HepG2 (cell line): ENCODE results near the gene ACOT13. TPM values are rescaled to one million over a fixed set of nuclear protein-coding genes. Genes with fewer than 3 reads are reported as not detected.

Experiments
- ATM ChIP-seq: fragments of 450-650 bp; IDR thresholded peaks from 2 replicates; pipeline ENCODE4 v1.7.1; 2017; ENCODE audit warnings: mild to moderate bottlenecking, borderline replicate concordance
- BCL6 ChIP-seq: IDR thresholded peaks from 2 replicates; pipeline ENCODE4 v1.6.1; 2016; ENCODE audit warnings: missing genetic modification reagents, missing compliant biosample characterization
- CBX5 ChIP-seq: sonication (generic); formaldehyde crosslinking; IDR thresholded peaks from 2 replicates; pipeline ENCODE4 v1.4.0; 2020; ENCODE audit warnings: missing genetic modification reagents, borderline replicate concordance
- CHD4 ChIP-seq: fragments of 200-600 bp; sonication (generic); IDR thresholded peaks from 2 replicates; pipeline ENCODE4 v1.7.0; 2017; ENCODE audit warnings: mild to moderate bottlenecking, low read length, borderline replicate concordance
- CREM ChIP-seq, 2 experiments: sonication (generic) in 1 of 2; formaldehyde crosslinking in 1 of 2; IDR thresholded peaks; 2 replicates each; pipeline versions ENCODE4 v1.4.0 to v1.6.1; 2016 to 2020; ENCODE audit warnings: antibody characterized with exemption in 1 of 2, mild to moderate bottlenecking in 1 of 2, missing genetic modification reagents in 1 of 2
- FOSL2 ChIP-seq: sonication (generic); formaldehyde crosslinking; IDR thresholded peaks from 2 replicates; pipeline ENCODE4 v1.4.0; 2020; ENCODE audit warnings: missing genetic modification reagents
- HNF4A ChIP-seq: sonication (generic); formaldehyde crosslinking; IDR thresholded peaks from 2 replicates; pipeline ENCODE4 v1.4.0; 2020; ENCODE audit warnings: missing genetic modification reagents
- HNF4G ChIP-seq, 2 experiments: sonication (generic) in 1 of 2; formaldehyde crosslinking in 1 of 2; IDR thresholded peaks; 2 replicates each; pipeline versions ENCODE4 v1.4.0 to v1.6.1; 2011 to 2020; ENCODE audit warnings: borderline replicate concordance in 2 of 2, low read depth in 2 of 2, mild to moderate bottlenecking in 2 of 2, low read length in 1 of 2, missing genetic modification reagents in 1 of 2, moderate library complexity in 1 of 2
- HNRNPL ChIP-seq: fragments of 200-400 bp; formaldehyde crosslinking; IDR thresholded peaks from 2 replicates; pipeline ENCODE4 v1.6.1; 2017; ENCODE audit warnings: mild to moderate bottlenecking, low read depth, low read length
- KDM2A ChIP-seq: sonication (generic); formaldehyde crosslinking; IDR thresholded peaks from 2 replicates; pipeline ENCODE4 v1.4.0; 2020; ENCODE audit warnings: low read depth, missing genetic modification reagents, borderline replicate concordance
- LBX2 ChIP-seq: sonication (generic); formaldehyde crosslinking; IDR thresholded peaks from 2 replicates; pipeline ENCODE4 v1.5.0; 2020; ENCODE audit warnings: missing genetic modification reagents, mild to moderate bottlenecking, borderline replicate concordance
- NFKBIZ ChIP-seq: IDR thresholded peaks from 2 replicates; pipeline ENCODE4 v1.6.1; 2018; ENCODE audit warnings: missing genetic modification reagents, missing compliant biosample characterization
- PCBP2 ChIP-seq: fragments of 200-400 bp; formaldehyde crosslinking; optimal IDR thresholded peaks from 2 replicates; pipeline ENCODE3; 2018; ENCODE audit warnings: low read length, low read depth; ENCODE audit not compliant: poor library complexity, severe bottlenecking
- PHF20 ChIP-seq: sonication (generic); formaldehyde crosslinking; IDR thresholded peaks from 2 replicates; pipeline ENCODE4 v1.5.0; 2020; ENCODE audit warnings: mild to moderate bottlenecking, missing genetic modification reagents
- PLRG1 ChIP-seq: fragments of 450-650 bp; conservative IDR thresholded peaks from 2 replicates; pipeline ENCODE4 v1.6.1; 2016
- SALL2 ChIP-seq: sonication (generic); formaldehyde crosslinking; IDR thresholded peaks from 2 replicates; pipeline ENCODE4 v1.8.1; 2023; ENCODE audit warnings: mild to moderate bottlenecking, missing genetic modification reagents, inconsistent platforms
- THAP11 ChIP-seq: IDR thresholded peaks from 2 replicates; pipeline ENCODE4 v1.6.1; 2016; ENCODE audit warnings: missing biosample characterization, missing genetic modification reagents
- XRCC5 ChIP-seq: fragments of 200-400 bp; formaldehyde crosslinking; optimal IDR thresholded peaks from 2 replicates; pipeline ENCODE3; 2017; ENCODE audit warnings: mild to moderate bottlenecking, low read length
- ZFP90 ChIP-seq: sonication (generic); formaldehyde crosslinking; IDR thresholded peaks from 2 replicates; pipeline ENCODE4 v1.8.0; 2022; ENCODE audit warnings: missing genetic modification reagents, mild to moderate bottlenecking, inconsistent platforms, borderline replicate concordance
- ZNF205 ChIP-seq: IDR thresholded peaks from 2 replicates; pipeline ENCODE4 v1.6.1; 2018; ENCODE audit warnings: missing biosample characterization, missing genetic modification reagents
- ZNF232 ChIP-seq: sonication (generic); formaldehyde crosslinking; IDR thresholded peaks from 2 replicates; pipeline ENCODE4 v1.4.0; 2020; ENCODE audit warnings: missing genetic modification reagents, borderline replicate concordance
- ZNF235 ChIP-seq: sonication (generic); formaldehyde crosslinking; IDR thresholded peaks from 2 replicates; pipeline ENCODE4 v1.8.1; 2023; ENCODE audit warnings: mild to moderate bottlenecking, missing genetic modification reagents, borderline replicate concordance
- ZNF253 ChIP-seq: sonication (generic); formaldehyde crosslinking; IDR thresholded peaks from 2 replicates; pipeline ENCODE4 v1.8.0; 2022; ENCODE audit warnings: mild to moderate bottlenecking, missing genetic modification reagents, borderline replicate concordance
- ZNF431 ChIP-seq: sonication (generic); formaldehyde crosslinking; IDR thresholded peaks from 2 replicates; pipeline ENCODE4 v1.9.0; 2022; ENCODE audit warnings: missing genetic modification reagents, low read depth, mild to moderate bottlenecking, borderline replicate concordance
- ZNF543 ChIP-seq: sonication (generic); formaldehyde crosslinking; IDR thresholded peaks from 2 replicates; pipeline ENCODE4 v1.4.0; 2020; ENCODE audit warnings: mild to moderate bottlenecking, missing genetic modification reagents
- ZNF598 ChIP-seq: sonication (generic); formaldehyde crosslinking; IDR thresholded peaks from 2 replicates; pipeline ENCODE4 v1.5.1; 2020; ENCODE audit warnings: mild to moderate bottlenecking, missing genetic modification reagents, borderline replicate concordance
- ZNF616 ChIP-seq: sonication (generic); formaldehyde crosslinking; IDR thresholded peaks from 2 replicates; pipeline ENCODE4 v1.5.0; 2020; ENCODE audit warnings: low read depth, mild to moderate bottlenecking, missing genetic modification reagents
- ZNF619 ChIP-seq: sonication (generic); formaldehyde crosslinking; IDR thresholded peaks from 2 replicates; pipeline ENCODE4 v1.4.0; 2020; ENCODE audit warnings: mild to moderate bottlenecking, missing genetic modification reagents
- ZNF629 ChIP-seq: sonication (generic); formaldehyde crosslinking; conservative IDR thresholded peaks from 2 replicates; pipeline ENCODE4 v1.5.0; 2020; ENCODE audit warnings: missing genetic modification reagents
- ZSCAN12 ChIP-seq: sonication (generic); formaldehyde crosslinking; IDR thresholded peaks from 2 replicates; pipeline ENCODE4 v1.9.0; 2021; ENCODE audit warnings: mild to moderate bottlenecking, missing genetic modification reagents
- polyA plus RNA-seq, 8 experiments: library from polyadenylated mRNA; depleted of rRNA in 3 of 8; stranded (reverse) in 7 of 8; unstranded in 1 of 8; fragments of >200 nt; fragmentation: Illumina TruSeq in 4 of 8; extraction: Trizol in 4 of 8; gene quantifications; 2 replicates each; pipeline versions ENCODE4 v1.2.1 to v1.2.3, GENCODE V29; 2011 to 2016; ENCODE audit warnings: low read depth in 4 of 8, missing spikeins in 1 of 8, mixed read lengths in 1 of 8; ENCODE audit not compliant: insufficient read depth in 1 of 8
- total RNA-seq, 5 experiments: library from RNA; depleted of rRNA; stranded (reverse); fragments of >200 nt; fragmentation: Illumina TruSeq; extraction: Trizol; gene quantifications; 2 replicates each; pipeline ENCODE4 v1.2.3, GENCODE V29; 2016; ENCODE audit warnings: low read depth in 1 of 5
- TF ChIP-seq, protein P1 (sequence below): sonication (generic); formaldehyde crosslinking; IDR thresholded peaks from 2 replicates; pipeline ENCODE4 v1.8.0; 2022; ENCODE audit warnings: missing genetic modification reagents, mild to moderate bottlenecking, inconsistent platforms, borderline replicate concordance

The ACOT13 gene
- total and polyA plus RNA-seq, 2 of the 13 experiments (the other 11 are each of a cell fraction or from before 2014, with no cell fraction given) = 31.5 to 45.1 TPM

- TF ChIP-seq PHF20 (CRISPR knock-in tag) (no peak), ATM (no peak), ZFP90 (CRISPR knock-in tag) (no peak), ZNF253 (CRISPR knock-in tag) (no peak), THAP11 (CRISPR knock-in tag) (no peak), CREM (IDR thresholded peaks at IDR 0.05) (0 out of 2 replicates have a peak, but pooled peaks have one; percentile 8), CREM (CRISPR knock-in tag; IDR thresholded peaks at IDR 0.05) (no peak), ZNF543 (CRISPR knock-in tag) (no peak), FOSL2 (CRISPR knock-in tag) (no peak), ZNF431 (no peak), NFKBIZ (CRISPR knock-in tag) (no peak), CHD4 (0 out of 2 replicates have a peak, but pooled peaks have one; percentile 5), HNF4A (CRISPR knock-in tag) (0 out of 2 replicates have a peak, but pooled peaks have one; percentile 37), ZNF232 (no peak; the same call in 1 of the 2 replicates), BCL6 (CRISPR knock-in tag) (no peak), ZNF619 (no peak), ZNF616 (CRISPR knock-in tag) (no peak), ZSCAN12 (CRISPR knock-in tag) (no peak), ZNF598 (CRISPR knock-in tag) (no peak), PCBP2 (no peak), HNRNPL (no peak), PLRG1 (no peak), LBX2 (CRISPR knock-in tag) (no peak), SALL2 (CRISPR knock-in tag) (no peak), XRCC5 (no peak), HNF4G (IDR thresholded peaks at IDR 0.05; ENCODE audit: borderline replicate concordance, low read depth, low read length) (peak; percentile 77), HNF4G (CRISPR knock-in tag; IDR thresholded peaks at IDR 0.05; ENCODE audit: borderline replicate concordance, low read depth) (no peak), CBX5 (CRISPR knock-in tag) (no peak), ZNF629 (no peak), KDM2A (CRISPR knock-in tag) (no peak), ZNF235 (no peak), ZNF205 (CRISPR knock-in tag) (no peak)
- TF ChIP-seq, protein P1, sequence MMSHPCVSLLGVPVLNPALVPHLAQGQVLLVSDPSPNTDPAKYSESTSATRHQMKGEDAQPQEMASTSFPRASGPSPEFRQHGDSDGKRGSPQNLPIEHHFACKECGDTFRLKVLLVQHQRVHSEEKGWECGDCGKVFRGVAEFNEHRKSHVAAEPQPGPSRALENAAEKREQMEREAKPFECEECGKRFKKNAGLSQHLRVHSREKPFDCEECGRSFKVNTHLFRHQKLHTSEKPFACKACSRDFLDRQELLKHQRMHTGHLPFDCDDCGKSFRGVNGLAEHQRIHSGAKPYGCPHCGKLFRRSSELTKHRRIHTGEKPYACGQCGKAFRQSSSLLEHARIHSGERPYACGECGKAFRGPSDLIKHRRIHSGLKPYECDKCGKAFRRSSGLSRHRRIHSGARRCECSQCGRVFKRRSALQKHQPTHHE (CRISPR knock-in tag) = no peak
Observed at GRCh38 chr6:24667378-24667803, 514 bp downstream of the ACOT13 start (continued).
